ENCODE data around the gene REX1BD.
"Not testable (repeated sequence)": the region's sequence is repeated elsewhere in the genome, so short reads cannot be mapped to it uniquely, and the experiment has no call there.

Gene REX1BD

DNA sequence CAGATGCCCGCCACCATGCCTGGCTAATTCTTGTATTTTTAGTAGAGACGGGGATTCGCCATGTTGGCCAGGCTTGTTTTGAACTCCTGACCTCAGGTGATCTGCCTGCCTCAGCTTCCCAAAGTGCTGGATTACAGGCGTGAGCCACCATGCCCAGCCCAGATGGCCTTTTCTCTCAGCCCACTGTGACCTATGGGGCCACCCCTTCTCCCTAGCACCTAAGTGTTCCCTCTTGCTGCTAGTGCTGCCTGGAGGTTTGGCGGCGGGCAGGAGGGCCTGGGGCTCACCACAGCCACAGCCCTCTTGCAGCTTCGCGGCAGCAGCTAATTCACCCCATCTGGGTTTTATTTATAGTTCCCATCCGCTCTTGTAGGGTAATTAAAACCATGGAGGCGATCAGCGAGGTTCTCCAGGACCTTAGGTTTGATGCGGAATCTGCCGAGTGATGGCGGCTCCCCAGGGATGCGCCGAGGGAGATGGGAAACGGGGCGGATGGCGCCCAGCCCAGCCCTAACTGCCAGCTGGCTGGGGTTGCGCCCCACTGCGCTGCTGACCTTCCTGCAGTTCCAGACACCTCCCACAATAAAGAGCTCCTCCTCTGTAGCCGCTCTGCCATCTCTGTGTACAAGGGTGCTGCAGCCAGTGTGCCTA lies 3.3 kb downstream of the REX1BD start:
- TF ChIP-seq, protein P1, sequence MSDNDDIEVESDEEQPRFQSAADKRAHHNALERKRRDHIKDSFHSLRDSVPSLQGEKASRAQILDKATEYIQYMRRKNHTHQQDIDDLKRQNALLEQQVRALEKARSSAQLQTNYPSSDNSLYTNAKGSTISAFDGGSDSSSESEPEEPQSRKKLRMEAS (IDR thresholded peaks at IDR 0.05; ENCODE audit: low read depth, low read length) = no peak
- TF ChIP-seq MYC (IDR thresholded peaks at IDR 0.05; ENCODE audit: low read depth, low read length) = no peak
- TF ChIP-seq POLR2A (IDR thresholded peaks at IDR 0.05; ENCODE audit: extremely low read depth, insufficient read length) = no peak
- TF ChIP-seq, protein P2, sequence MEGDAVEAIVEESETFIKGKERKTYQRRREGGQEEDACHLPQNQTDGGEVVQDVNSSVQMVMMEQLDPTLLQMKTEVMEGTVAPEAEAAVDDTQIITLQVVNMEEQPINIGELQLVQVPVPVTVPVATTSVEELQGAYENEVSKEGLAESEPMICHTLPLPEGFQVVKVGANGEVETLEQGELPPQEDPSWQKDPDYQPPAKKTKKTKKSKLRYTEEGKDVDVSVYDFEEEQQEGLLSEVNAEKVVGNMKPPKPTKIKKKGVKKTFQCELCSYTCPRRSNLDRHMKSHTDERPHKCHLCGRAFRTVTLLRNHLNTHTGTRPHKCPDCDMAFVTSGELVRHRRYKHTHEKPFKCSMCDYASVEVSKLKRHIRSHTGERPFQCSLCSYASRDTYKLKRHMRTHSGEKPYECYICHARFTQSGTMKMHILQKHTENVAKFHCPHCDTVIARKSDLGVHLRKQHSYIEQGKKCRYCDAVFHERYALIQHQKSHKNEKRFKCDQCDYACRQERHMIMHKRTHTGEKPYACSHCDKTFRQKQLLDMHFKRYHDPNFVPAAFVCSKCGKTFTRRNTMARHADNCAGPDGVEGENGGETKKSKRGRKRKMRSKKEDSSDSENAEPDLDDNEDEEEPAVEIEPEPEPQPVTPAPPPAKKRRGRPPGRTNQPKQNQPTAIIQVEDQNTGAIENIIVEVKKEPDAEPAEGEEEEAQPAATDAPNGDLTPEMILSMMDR (IDR thresholded peaks at IDR 0.05; ENCODE audit: low read depth, low read length) = no peak
- no peak for DNase-seq (ENCODE audit: low read depth)

DNA sequence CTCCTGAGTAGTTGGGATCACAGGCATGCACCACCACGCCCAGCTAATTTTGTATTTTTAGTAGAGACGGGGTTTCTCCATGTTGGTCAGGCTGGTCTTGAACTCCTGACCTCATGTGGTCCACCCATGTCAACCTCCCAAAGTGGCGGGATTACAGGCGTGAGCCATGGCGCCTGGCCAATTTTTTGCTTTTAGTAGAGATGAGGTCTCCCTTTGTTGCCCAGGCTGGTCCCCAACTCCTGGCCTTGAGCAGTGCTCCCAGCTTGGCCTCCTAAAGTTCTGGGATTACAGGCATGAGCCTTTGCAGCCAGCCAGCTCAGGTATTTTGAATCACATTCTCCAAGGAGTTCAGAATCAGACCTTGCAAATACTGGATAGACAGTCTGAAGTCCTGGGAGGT lies 4.1 kb downstream of the REX1BD start:
- H3K4me3 ChIP-seq (ENCODE audit: low read depth, low read length); DNase-seq (ENCODE audit: low read depth): not testable (repeated sequence)

More for the DNA sequence above, 3.3 kb downstream of the REX1BD start:
- H3K4me3 ChIP-seq (ENCODE audit: low read depth, low read length) = no peak overlapping the region

DNA sequence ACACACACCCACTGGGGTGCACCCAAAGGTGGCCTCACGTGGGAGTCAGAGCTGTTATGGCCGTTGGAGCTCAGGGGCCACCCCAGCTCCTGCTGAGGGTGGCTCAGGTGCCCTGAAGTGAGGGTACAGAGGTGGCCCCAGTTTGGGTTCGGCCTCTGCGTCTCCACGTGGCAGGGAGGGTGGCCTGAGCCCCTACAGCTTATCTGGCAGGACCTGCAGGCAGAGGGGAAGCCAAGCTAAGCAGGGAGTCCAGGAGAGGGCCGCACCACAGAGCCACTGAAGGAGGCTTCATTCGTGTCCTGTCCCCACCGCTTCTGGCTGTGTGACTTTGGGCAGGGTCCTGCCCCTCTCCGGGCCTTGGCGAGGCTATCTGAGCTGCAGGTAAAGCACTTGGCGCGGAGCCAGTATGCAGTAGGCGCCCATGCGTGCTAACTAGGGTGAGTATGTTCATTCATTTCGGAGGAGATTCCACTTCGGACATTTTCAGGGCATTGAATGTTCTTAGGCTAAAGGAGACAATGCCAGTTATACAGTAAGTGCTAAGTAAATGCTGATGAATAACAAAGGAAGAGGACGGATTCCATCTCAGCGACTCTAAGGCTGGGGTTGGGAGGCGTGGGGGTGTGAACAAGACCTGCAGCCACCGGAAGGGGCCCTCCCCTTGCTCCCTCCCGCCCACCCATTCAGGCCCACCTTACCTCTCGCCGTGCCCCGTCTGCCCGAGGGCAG lies 4.9 kb downstream of the REX1BD start:
- no peak for DNase-seq (ENCODE audit: low read depth)
- no peak for TF ChIP-seq POLR2A (IDR thresholded peaks at IDR 0.05; ENCODE audit: extremely low read depth, insufficient read length)
- TF ChIP-seq MYC (IDR thresholded peaks at IDR 0.05; ENCODE audit: low read depth, low read length) = no peak
- no peak overlapping the region for H3K4me3 ChIP-seq (ENCODE audit: low read depth, low read length)

DNA sequence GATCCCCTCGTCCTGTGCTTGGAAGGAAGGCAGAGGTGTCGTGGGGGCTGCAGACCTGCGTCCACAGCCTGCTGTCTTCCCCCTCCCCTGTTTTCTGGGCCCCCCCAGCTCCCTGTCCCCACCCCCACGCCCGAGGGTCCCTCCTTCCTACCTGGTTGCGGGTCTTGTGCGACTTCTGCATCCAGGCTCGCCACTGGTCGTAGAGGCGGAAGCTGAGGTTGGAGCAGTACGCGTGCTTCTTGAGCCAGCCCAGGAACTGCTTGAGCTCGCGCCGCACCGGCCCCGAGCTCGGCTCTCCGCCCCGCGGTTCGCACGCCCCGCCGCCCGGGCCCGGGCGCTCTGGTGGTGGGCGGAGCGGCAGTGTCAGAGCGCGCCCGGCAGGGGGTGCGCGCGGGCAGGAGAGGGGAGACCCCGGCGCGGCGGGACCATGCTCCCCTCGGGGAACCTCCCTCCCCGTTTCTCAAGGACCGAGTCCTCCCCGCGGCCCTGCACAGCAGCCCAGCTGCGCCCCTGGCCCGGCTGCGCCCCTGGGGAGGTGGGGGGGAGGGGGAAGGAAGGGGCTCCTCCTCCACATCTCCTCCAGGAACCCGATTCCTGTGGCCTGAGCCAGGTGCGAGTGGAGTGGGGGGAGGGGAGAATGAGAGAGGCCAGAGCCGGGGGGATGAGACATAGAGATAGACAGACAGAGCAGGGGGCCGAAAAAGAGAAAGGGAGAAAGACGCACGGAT lies 5.7 kb downstream of the REX1BD start:
- DNase-seq (ENCODE audit: low read depth) = peak; percentile 86
- H3K4me3 ChIP-seq (ENCODE audit: low read depth, low read length) = no peak overlapping the region
- TF ChIP-seq, protein P2 (IDR thresholded peaks at IDR 0.05; ENCODE audit: low read depth, low read length) = peak; percentile 59
- TF ChIP-seq, protein P1 (IDR thresholded peaks at IDR 0.05; ENCODE audit: low read depth, low read length) = peak; percentile 79
- TF ChIP-seq POLR2A (IDR thresholded peaks at IDR 0.05; ENCODE audit: extremely low read depth, insufficient read length) (no peak), MYC (IDR thresholded peaks at IDR 0.05; ENCODE audit: low read depth, low read length) (peak; percentile 77)

DNA sequence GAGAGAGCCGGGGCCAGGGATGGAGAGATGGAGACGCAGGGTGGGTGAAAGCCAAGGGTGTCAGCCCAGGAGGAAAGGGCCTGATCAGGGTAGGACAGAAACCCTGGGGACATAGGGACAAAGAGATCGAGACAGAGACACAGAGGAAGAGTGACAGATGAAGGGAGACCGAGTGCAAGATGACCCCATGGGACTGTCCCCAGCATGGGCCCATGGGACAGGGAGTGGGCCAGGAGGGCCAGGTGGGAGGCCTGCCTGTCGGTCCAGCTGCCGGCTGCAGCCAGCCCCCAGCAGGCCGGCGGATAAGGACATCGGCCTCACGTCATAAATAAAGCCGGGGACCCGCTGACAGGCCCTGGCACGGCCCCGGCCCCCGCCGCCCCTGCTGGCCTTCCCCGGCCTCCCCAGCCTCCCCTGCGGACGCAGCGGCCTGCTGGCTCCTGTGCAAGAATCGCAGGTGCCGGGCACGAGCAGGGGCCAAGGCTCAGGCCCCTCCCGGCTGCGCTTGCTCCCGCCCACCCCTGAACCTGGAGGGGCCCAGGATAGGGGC lies 6.3 kb downstream of the REX1BD start:
- H3K4me3 ChIP-seq (ENCODE audit: low read depth, low read length) = no peak overlapping the region
- DNase-seq (ENCODE audit: low read depth) = no peak
- TF ChIP-seq, protein P1 (IDR thresholded peaks at IDR 0.05; ENCODE audit: low read depth, low read length) = no peak
- TF ChIP-seq POLR2A (IDR thresholded peaks at IDR 0.05; ENCODE audit: extremely low read depth, insufficient read length) (no peak), MYC (IDR thresholded peaks at IDR 0.05; ENCODE audit: low read depth, low read length) (no peak)
- TF ChIP-seq, protein P2 (IDR thresholded peaks at IDR 0.05; ENCODE audit: low read depth, low read length) = no peak

DNA sequence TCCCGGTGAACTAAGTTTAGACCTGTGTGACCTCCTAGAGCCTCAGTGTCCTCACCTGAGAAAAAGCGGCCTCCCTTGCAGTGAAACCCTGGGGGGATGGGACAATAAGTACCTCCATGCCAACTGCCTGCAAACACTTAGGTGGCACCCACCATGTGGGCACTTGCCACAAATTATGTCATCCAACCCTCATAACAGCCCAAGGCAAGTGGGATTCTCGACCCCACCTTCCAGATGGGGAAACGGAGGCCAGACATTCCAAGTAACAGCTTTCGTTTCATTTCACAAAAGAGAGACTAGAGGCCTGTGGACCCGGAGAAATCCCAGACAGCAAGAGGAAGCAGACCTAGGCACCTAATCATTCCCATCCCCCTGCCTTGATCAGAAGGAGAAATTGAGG lies 6.9 kb downstream of the REX1BD start:
- no peak overlapping the region for H3K4me3 ChIP-seq (ENCODE audit: low read depth, low read length)
- TF ChIP-seq POLR2A (IDR thresholded peaks at IDR 0.05; ENCODE audit: extremely low read depth, insufficient read length) = no peak
- TF ChIP-seq, protein P2 (IDR thresholded peaks at IDR 0.05; ENCODE audit: low read depth, low read length) = no peak
- no peak for TF ChIP-seq MYC (IDR thresholded peaks at IDR 0.05; ENCODE audit: low read depth, low read length)
- TF ChIP-seq, protein P1 (IDR thresholded peaks at IDR 0.05; ENCODE audit: low read depth, low read length) = no peak
- no peak for DNase-seq (ENCODE audit: low read depth)
